ENCODE results near the gene SMTN. TPM values are rescaled to one million over a fixed set of nuclear protein-coding genes. Genes with fewer than 3 reads are reported as not detected.

Gene SMTN
- total RNA-seq, 3 donors from 2014 or later: 13.9 to 54.1 (median 41.6) TPM

DNA sequence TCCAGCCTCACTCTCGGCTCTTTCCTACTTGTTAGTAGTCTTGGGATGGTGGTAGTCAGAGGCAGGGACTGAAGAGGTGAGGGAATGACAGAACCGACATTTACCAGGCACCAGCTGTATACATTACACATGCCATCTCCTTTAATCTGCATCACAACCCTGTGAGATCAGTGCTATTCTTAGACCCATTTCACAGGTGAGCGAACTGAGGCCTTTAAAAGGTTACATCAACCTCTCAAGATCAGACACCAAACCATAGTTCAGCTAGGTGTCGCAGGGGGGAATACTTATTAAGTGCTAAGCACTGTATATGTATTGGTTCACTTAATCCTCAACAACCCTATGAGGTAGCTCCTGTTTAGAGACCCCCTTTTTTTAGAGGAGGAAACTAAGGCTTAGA lies 53.6 kb downstream of the SMTN start:
- Histone ChIP-seq H3K27ac (no peak overlapping the region), H3K27me3 (no peaks in the 10 kb centered on the region), H3K4me3 (no peak overlapping the region), H3K4me1 (peaks cover 0 to 8% of the 10 kb centered on the region in 2 donors), H3K36me3 (no peaks in the 10 kb centered on the region), H3K9me3 (no peaks in the 10 kb centered on the region)
- intact Hi-C loops (cut with DNase I; ENCODE audit: low total_unique reads): loop anchor here (5.0 kb wide), 1 partner anchor 518 kb away; no protein-coding TSS in a partner anchor
- TF ChIP-seq POLR2AphosphoS5 (IDR thresholded peaks at IDR 0.05): no peak
- no peak for TF ChIP-seq POLR2A (IDR thresholded peaks at IDR 0.05)
- no peak for DNase-seq (ENCODE audit: low spot score in 2 of 2)

DNA sequence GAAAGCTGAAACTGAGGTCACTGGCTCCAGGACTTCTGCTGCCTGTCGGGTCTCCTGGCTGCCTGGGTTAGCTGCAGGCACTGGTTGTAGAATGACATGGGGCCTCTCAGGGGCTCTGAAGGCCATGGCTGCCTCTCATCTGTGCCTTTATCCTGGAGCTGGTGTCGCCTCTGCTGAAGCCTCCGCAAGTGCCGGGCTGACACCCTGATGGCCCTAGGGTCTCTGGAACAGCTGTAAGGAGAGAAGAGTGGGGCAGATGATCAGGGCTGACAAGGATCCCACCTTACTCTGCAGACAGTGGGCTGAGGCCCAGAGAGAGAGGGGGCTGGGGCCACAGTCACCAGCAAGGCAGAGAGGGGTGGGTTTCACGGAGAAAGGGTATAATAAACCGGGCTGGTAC lies 54.6 kb downstream of the SMTN start:
- DNase-seq (ENCODE audit: low spot score in 2 of 2): no peak
- H3K27ac ChIP-seq: no peak overlapping the region
- H3K4me3 ChIP-seq: no peak overlapping the region
- no peaks in the 10 kb centered on the region for H3K36me3 ChIP-seq
- H3K27me3 ChIP-seq: no peaks in the 10 kb centered on the region
- intact Hi-C loops (cut with DNase I; ENCODE audit: low total_unique reads): no loop called here
- H3K9me3 ChIP-seq: no peaks in the 10 kb centered on the region
- TF ChIP-seq POLR2AphosphoS5 (IDR thresholded peaks at IDR 0.05) (no peak), POLR2A (IDR thresholded peaks at IDR 0.05) (no peak)
- TF ChIP-seq, protein P1, sequence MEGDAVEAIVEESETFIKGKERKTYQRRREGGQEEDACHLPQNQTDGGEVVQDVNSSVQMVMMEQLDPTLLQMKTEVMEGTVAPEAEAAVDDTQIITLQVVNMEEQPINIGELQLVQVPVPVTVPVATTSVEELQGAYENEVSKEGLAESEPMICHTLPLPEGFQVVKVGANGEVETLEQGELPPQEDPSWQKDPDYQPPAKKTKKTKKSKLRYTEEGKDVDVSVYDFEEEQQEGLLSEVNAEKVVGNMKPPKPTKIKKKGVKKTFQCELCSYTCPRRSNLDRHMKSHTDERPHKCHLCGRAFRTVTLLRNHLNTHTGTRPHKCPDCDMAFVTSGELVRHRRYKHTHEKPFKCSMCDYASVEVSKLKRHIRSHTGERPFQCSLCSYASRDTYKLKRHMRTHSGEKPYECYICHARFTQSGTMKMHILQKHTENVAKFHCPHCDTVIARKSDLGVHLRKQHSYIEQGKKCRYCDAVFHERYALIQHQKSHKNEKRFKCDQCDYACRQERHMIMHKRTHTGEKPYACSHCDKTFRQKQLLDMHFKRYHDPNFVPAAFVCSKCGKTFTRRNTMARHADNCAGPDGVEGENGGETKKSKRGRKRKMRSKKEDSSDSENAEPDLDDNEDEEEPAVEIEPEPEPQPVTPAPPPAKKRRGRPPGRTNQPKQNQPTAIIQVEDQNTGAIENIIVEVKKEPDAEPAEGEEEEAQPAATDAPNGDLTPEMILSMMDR (IDR thresholded peaks at IDR 0.05): no peak
- H3K4me1 ChIP-seq: peaks cover 0 to 8% of the 10 kb centered on the region in 2 donors

DNA sequence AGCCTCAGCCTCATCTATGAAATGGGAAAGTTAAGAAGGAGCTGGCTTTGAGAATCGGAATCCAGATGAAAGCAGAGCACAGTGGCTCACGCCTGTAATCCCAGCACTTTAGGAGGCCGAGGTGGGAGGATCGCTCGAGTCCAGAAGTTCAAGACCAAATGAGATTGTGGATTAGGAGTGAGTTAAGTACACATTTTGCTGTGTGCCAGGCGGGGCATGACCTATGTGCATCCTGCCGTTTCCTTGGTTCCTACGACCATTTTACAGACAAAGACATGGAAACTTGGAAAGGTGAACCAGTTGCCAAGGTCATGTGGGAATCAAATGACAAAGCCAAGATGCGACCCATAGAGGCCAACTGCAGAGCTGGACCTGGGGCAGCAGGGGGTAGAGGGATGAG lies 55.0 kb downstream of the SMTN start:
- DNase-seq (ENCODE audit: low spot score in 2 of 2): no peak
- Histone ChIP-seq H3K27ac (no peak overlapping the region), H3K27me3 (no peaks in the 10 kb centered on the region), H3K36me3 (no peaks in the 10 kb centered on the region), H3K9me3 (no peaks in the 10 kb centered on the region), H3K4me1 (peaks cover 0 to 8% of the 10 kb centered on the region in 2 donors), H3K4me3 (no peak overlapping the region)
- no peak for TF ChIP-seq POLR2AphosphoS5 (IDR thresholded peaks at IDR 0.05)
- no peak for TF ChIP-seq POLR2A (IDR thresholded peaks at IDR 0.05)
- TF ChIP-seq, protein P1 (IDR thresholded peaks at IDR 0.05): no peak
- intact Hi-C loops (cut with DNase I; ENCODE audit: low total_unique reads): no loop called here

DNA sequence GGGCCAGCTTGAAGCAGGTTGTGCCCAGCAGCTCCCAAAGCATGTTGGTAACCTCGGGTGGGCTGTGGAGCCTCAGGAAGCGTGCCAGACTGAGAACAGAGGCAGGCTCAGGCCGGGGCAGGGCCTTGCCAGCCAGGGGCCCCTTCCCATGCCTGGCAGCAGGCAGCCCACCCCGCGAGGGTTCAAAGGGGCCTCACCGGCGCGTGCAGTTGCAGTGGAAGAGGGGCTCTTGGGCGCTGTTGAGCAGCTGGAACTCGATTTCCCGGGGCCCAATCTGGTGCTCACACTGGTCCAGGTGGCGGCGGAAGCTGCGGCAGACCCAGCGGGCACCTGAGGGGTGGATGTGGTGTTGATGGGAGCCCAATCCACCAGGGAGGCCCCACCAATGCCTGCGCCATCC lies 55.6 kb downstream of the SMTN start:
- no peak for DNase-seq (ENCODE audit: low spot score in 2 of 2)
- TF ChIP-seq, protein P1 (IDR thresholded peaks at IDR 0.05): no peak
- no peak for TF ChIP-seq POLR2A (IDR thresholded peaks at IDR 0.05)
- no peak for TF ChIP-seq POLR2AphosphoS5 (IDR thresholded peaks at IDR 0.05)
- no peaks in the 10 kb centered on the region for H3K9me3 ChIP-seq
- no peak overlapping the region for H3K27ac ChIP-seq
- H3K4me3 ChIP-seq: no peak overlapping the region
- intact Hi-C loops (cut with DNase I; ENCODE audit: low total_unique reads): no loop called here
- H3K4me1 ChIP-seq: peaks cover 0 to 4% of the 10 kb centered on the region in 2 donors
- no peaks in the 10 kb centered on the region for H3K27me3 ChIP-seq
- no peaks in the 10 kb centered on the region for H3K36me3 ChIP-seq

DNA sequence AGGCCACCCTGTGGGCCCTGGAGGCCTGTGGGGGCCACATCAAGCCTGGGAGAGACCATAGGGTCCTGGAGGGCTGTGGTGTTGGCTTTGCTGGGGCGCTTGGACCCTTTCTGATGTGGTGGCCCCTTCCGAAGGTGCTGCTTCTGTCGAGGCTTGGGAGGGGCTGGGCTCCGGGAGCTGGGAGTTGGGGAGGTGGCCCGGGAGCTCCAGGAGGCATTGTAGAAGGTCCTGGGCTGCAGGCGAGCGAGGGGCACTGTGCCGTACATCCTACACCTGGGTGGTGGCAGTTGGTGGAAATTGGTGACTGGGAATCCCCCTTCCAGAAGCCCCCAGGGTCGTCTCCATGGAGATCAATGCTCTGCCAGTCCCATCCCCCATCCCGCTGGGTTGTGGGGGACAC lies 56.6 kb downstream of the SMTN start:
- no peaks in the 10 kb centered on the region for H3K9me3 ChIP-seq
- no peak for TF ChIP-seq POLR2AphosphoS5 (IDR thresholded peaks at IDR 0.05)
- TF ChIP-seq POLR2A (IDR thresholded peaks at IDR 0.05): no peak
- TF ChIP-seq, protein P1 (IDR thresholded peaks at IDR 0.05): no peak

DNA sequence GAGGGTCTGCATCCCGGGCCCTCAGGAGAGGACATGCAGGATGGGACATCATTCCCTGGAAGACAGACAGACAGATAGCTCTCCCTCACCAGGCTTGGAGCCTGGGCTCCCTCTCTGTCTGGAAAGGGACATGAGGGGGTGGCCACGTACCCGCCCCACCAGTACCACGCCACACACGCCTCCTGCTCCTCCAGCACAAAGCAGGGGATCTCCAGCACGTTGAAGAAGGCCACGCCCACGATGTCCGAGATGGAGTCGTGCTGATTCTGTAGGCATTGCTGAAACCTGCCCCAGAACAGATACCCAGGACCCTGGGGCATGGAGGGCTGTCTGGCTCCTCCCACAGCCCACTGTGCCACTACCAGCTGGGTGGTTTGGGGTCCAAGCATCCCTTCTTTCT lies 57.0 kb downstream of the SMTN start:
- H3K36me3 ChIP-seq: no peaks in the 10 kb centered on the region
- H3K4me3 ChIP-seq: no peak overlapping the region
- intact Hi-C loops (cut with DNase I; ENCODE audit: low total_unique reads): no loop called here
- H3K9me3 ChIP-seq: no peaks in the 10 kb centered on the region
- peaks cover 0 to 4% of the 10 kb centered on the region in 2 donors for H3K4me1 ChIP-seq
- H3K27me3 ChIP-seq: no peaks in the 10 kb centered on the region
- H3K27ac ChIP-seq: no peak overlapping the region
- TF ChIP-seq, protein P1 (IDR thresholded peaks at IDR 0.05): no peak
- TF ChIP-seq POLR2A (IDR thresholded peaks at IDR 0.05) (no peak), POLR2AphosphoS5 (IDR thresholded peaks at IDR 0.05) (no peak)
- DNase-seq (ENCODE audit: low spot score in 2 of 2): no peak

More for the DNA sequence above, 56.6 kb downstream of the SMTN start:
- peaks cover 0 to under 1% of the 10 kb centered on the region in 2 donors for H3K4me1 ChIP-seq
- DNase-seq (ENCODE audit: low spot score in 2 of 2): no peak
- no peak overlapping the region for H3K27ac ChIP-seq
- intact Hi-C loops (cut with DNase I; ENCODE audit: low total_unique reads): no loop called here
- no peak overlapping the region for H3K4me3 ChIP-seq
- no peaks in the 10 kb centered on the region for H3K36me3 ChIP-seq
- H3K27me3 ChIP-seq: no peaks in the 10 kb centered on the region

All from breast epithelium (tissue), 4 donors.